Measurements from ENCODE around the gene NLRP12.
"Not testable (repeated sequence)": the region's sequence is repeated elsewhere in the genome, so short reads cannot be mapped to it uniquely, and the experiment has no call there.

NLRP12 gene

GRCh38 chr19:53870485-53870844 is 46.4 kb upstream of the NLRP12 start:
- Histone ChIP-seq H3K4me2 (ENCODE audit: low read depth, low read length, poor library complexity, severe bottlenecking) (no peak overlapping the region), H4K20me1 (ENCODE audit: low read depth, low read length) (no peaks in the 10 kb centered on the region), H3K9me2 (replicated peaks; ENCODE audit: insufficient read depth, low read length) (no peaks in the 10 kb centered on the region), H3K4me3 (ENCODE audit: insufficient read depth, low read length, poor library complexity, severe bottlenecking) (no peak overlapping the region), H3K27ac (ENCODE audit: low read depth, low read length) (no peak overlapping the region), H3K27me3 (ENCODE audit: low read length) (no peaks in the 10 kb centered on the region), H2AFZ (ENCODE audit: low read depth, low read length, severe bottlenecking) (no peak overlapping the region), H3K36me3 (ENCODE audit: low read length) (no peaks in the 10 kb centered on the region), H3F3A (ENCODE audit: insufficient read depth) (no peaks in the 10 kb centered on the region), H3K9me3 (ENCODE audit: insufficient read depth, low read length) (no peaks in the 10 kb centered on the region), H3K9ac (ENCODE audit: low read length) (no peak overlapping the region), H3K79me2 (ENCODE audit: insufficient read depth, low read length) (no peaks in the 10 kb centered on the region)
- TF ChIP-seq CTCF (IDR thresholded peaks at IDR 0.05; ENCODE audit: insufficient read depth, low read length, poor library complexity, severe bottlenecking), result no peak
- no peak for TF ChIP-seq EZH2phosphoT487 (conservative IDR thresholded peaks at IDR 0.05; ENCODE audit: low read length)

GRCh38 chr19:53869805-53870484 is 45.8 kb upstream of the NLRP12 start:
- H4K20me1 ChIP-seq (ENCODE audit: low read depth, low read length); H3K9me2 ChIP-seq (replicated peaks; ENCODE audit: insufficient read depth, low read length); H3K9ac ChIP-seq (ENCODE audit: low read length); H2AFZ ChIP-seq (ENCODE audit: low read depth, low read length, severe bottlenecking); H3K79me2 ChIP-seq (ENCODE audit: insufficient read depth, low read length); H3K27me3 ChIP-seq (ENCODE audit: low read length); H3K9me3 ChIP-seq (ENCODE audit: insufficient read depth, low read length); H3K36me3 ChIP-seq (ENCODE audit: low read length); H3F3A ChIP-seq (ENCODE audit: insufficient read depth); H3K4me3 ChIP-seq (ENCODE audit: insufficient read depth, low read length, poor library complexity, severe bottlenecking); H3K27ac ChIP-seq (ENCODE audit: low read depth, low read length); H3K4me2 ChIP-seq (ENCODE audit: low read depth, low read length, poor library complexity, severe bottlenecking): not testable (repeated sequence)

- H3K4me2 ChIP-seq (ENCODE audit: low read depth, low read length, poor library complexity, severe bottlenecking), result no peak overlapping the region
- no peaks in the 10 kb centered on the region for H3K36me3 ChIP-seq (ENCODE audit: low read length)
- no peak overlapping the region for H3K4me3 ChIP-seq (ENCODE audit: insufficient read depth, low read length, poor library complexity, severe bottlenecking)
- no peaks in the 10 kb centered on the region for H4K20me1 ChIP-seq (ENCODE audit: low read depth, low read length)
- H3K27ac ChIP-seq (ENCODE audit: low read depth, low read length), result no peak overlapping the region
- H2AFZ ChIP-seq (ENCODE audit: low read depth, low read length, severe bottlenecking), result no peak overlapping the region
- H3K79me2 ChIP-seq (ENCODE audit: insufficient read depth, low read length), result no peaks in the 10 kb centered on the region
- H3K9me2 ChIP-seq (replicated peaks; ENCODE audit: insufficient read depth, low read length), result no peaks in the 10 kb centered on the region
- H3K9ac ChIP-seq (ENCODE audit: low read length), result no peak overlapping the region
- no peaks in the 10 kb centered on the region for H3F3A ChIP-seq (ENCODE audit: insufficient read depth)
- H3K27me3 ChIP-seq (ENCODE audit: low read length), result no peaks in the 10 kb centered on the region
- TF ChIP-seq EZH2phosphoT487 (conservative IDR thresholded peaks at IDR 0.05; ENCODE audit: low read length) (no peak), CTCF (IDR thresholded peaks at IDR 0.05; ENCODE audit: insufficient read depth, low read length, poor library complexity, severe bottlenecking) (no peak)
- H3K9me3 ChIP-seq (ENCODE audit: insufficient read depth, low read length), result no peaks in the 10 kb centered on the region
These were observed 45.0 kb upstream of the NLRP12 start for GRCh38 chr19:53868892-53869804.
